ENCODE measurements around the gene IGF2.
"Not testable (repeated sequence)": the region's sequence is repeated elsewhere in the genome, so short reads cannot be mapped to it uniquely, and the experiment has no call there.

IGF2 gene

GRCh38 chr11:2128130-2128510, 11.1 kb downstream of the IGF2 start:
- DNase-seq (ENCODE audit: extremely low read depth, low read depth) = no peak
- TF ChIP-seq CTCF (IDR thresholded peaks at IDR 0.05; ENCODE audit: low read depth, low read length, missing control alignments) = no peak
- no peak overlapping the region for H3K4me3 ChIP-seq (replicated peaks; ENCODE audit: low read depth, low read length)

GRCh38 chr11:2127482-2128129, 11.6 kb downstream of the IGF2 start:
- TF ChIP-seq CTCF (IDR thresholded peaks at IDR 0.05; ENCODE audit: low read depth, low read length, missing control alignments) = no peak
- no peak overlapping the region for H3K4me3 ChIP-seq (replicated peaks; ENCODE audit: low read depth, low read length)
- DNase-seq (ENCODE audit: extremely low read depth, low read depth) = no peak

- no peak for DNase-seq (ENCODE audit: extremely low read depth, low read depth)
- no peak overlapping the region for H3K4me3 ChIP-seq (replicated peaks; ENCODE audit: low read depth, low read length)
- no peak for TF ChIP-seq CTCF (IDR thresholded peaks at IDR 0.05; ENCODE audit: low read depth, low read length, missing control alignments)
Observed at GRCh38 chr11:2126520-2127085, 12.6 kb downstream of the IGF2 start.

- DNase-seq (ENCODE audit: extremely low read depth, low read depth) = not testable (repeated sequence)
Observed at GRCh38 chr11:2124736-2125484, 14.3 kb downstream of the IGF2 start.

GRCh38 chr11:2123628-2123960, 15.6 kb downstream of the IGF2 start:
- no peak for DNase-seq (ENCODE audit: extremely low read depth, low read depth)
- no peak overlapping the region for H3K4me3 ChIP-seq (replicated peaks; ENCODE audit: low read depth, low read length)
- no peak for TF ChIP-seq CTCF (IDR thresholded peaks at IDR 0.05; ENCODE audit: low read depth, low read length, missing control alignments)

More at GRCh38 chr11:2124736-2125484, 14.3 kb downstream of the IGF2 start:
- not testable (repeated sequence) for H3K4me3 ChIP-seq (replicated peaks; ENCODE audit: low read depth, low read length)

- H3K4me3 ChIP-seq (replicated peaks; ENCODE audit: low read depth, low read length) = no peak overlapping the region
- no peak for TF ChIP-seq CTCF (IDR thresholded peaks at IDR 0.05; ENCODE audit: low read depth, low read length, missing control alignments)
Observed at GRCh38 chr11:2122907-2123627, 16.1 kb downstream of the IGF2 start.

More at GRCh38 chr11:2122907-2123627, 16.1 kb downstream of the IGF2 start:
- DNase-seq (ENCODE audit: extremely low read depth, low read depth) = no peak
